H9 (cell line): ENCODE data around the gene RBM5. TPM values are rescaled to one million over a fixed set of nuclear protein-coding genes. Genes with fewer than 3 reads are reported as not detected.

ENCODE experiments used
- DNase-seq: peaks from one replicate; pipeline ENCODE4 v3.0.0-alpha.2; 2017
- H2AFZ ChIP-seq: one replicate; pipeline ENCODE4 v1.6.1; 2013; ENCODE audit warnings: mild to moderate bottlenecking, low read length, control low read depth, moderate library complexity
- H2AK5ac ChIP-seq: 2 replicates; pipeline ENCODE4 v1.6.1; 2013; ENCODE audit warnings: low read length, control low read depth, mixed read lengths; ENCODE audit not compliant: insufficient read length
- H2BK120ac ChIP-seq: one replicate; pipeline ENCODE4 v1.6.1; 2013; ENCODE audit warnings: low read depth, mild to moderate bottlenecking, low read length, control low read depth, inconsistent platforms; ENCODE audit not compliant: poor library complexity, severe bottlenecking
- H2BK12ac ChIP-seq: 2 replicates; pipeline ENCODE4 v1.6.1; 2013; ENCODE audit warnings: low read length, control low read depth, mixed read lengths, low read depth; ENCODE audit not compliant: insufficient read length
- H2BK15ac ChIP-seq: 2 replicates; pipeline ENCODE4 v1.6.1; 2013; ENCODE audit warnings: low read depth, low read length, control low read depth
- H2BK20ac ChIP-seq: one replicate; pipeline ENCODE4 v1.6.1; 2013; ENCODE audit warnings: low read depth, mild to moderate bottlenecking, low read length, control low read depth, inconsistent platforms; ENCODE audit not compliant: poor library complexity, severe bottlenecking
- H2BK5ac ChIP-seq: 2 replicates; pipeline ENCODE4 v1.6.1; 2013; ENCODE audit warnings: low read length, control low read depth, mixed read lengths; ENCODE audit not compliant: insufficient read length
- H3K14ac ChIP-seq: 2 replicates; pipeline ENCODE4 v1.6.1; 2013; ENCODE audit warnings: low read length, control low read depth; ENCODE audit not compliant: insufficient read depth
- H3K18ac ChIP-seq: 2 replicates; pipeline ENCODE4 v1.6.1; 2013; ENCODE audit warnings: low read depth, mild to moderate bottlenecking, mixed read lengths, low read length, control low read depth; ENCODE audit not compliant: insufficient read length
- H3K23ac ChIP-seq: 2 replicates; pipeline ENCODE4 v1.6.1; 2013; ENCODE audit warnings: low read length, control low read depth, mixed read lengths, low read depth; ENCODE audit not compliant: insufficient read length
- H3K23me2 ChIP-seq: 2 replicates; pipeline ENCODE4 v1.6.1; 2013; ENCODE audit warnings: low read depth, mild to moderate bottlenecking, mixed read lengths, low read length, control low read depth; ENCODE audit not compliant: insufficient read length, poor library complexity, severe bottlenecking
- H3K27ac ChIP-seq: 2 replicates; pipeline ENCODE4 v1.5.1; 2013; ENCODE audit warnings: low read length, control low read depth, mixed read lengths, low read depth; ENCODE audit not compliant: insufficient read length
- H3K27me3 ChIP-seq: 2 replicates; pipeline ENCODE4 v1.6.1; 2013; ENCODE audit warnings: low read length, control low read depth, inconsistent platforms; ENCODE audit not compliant: insufficient read depth
- H3K4ac ChIP-seq: 2 replicates; pipeline ENCODE4 v1.6.1; 2013; ENCODE audit warnings: low read depth, mild to moderate bottlenecking, control low read depth, inconsistent platforms, low read length, moderate library complexity
- H3K4me1 ChIP-seq: 2 replicates; pipeline ENCODE4 v1.6.1; 2013; ENCODE audit warnings: low read length, control low read depth, inconsistent platforms; ENCODE audit not compliant: insufficient read depth
- H3K4me2 ChIP-seq: 2 replicates; pipeline ENCODE4 v1.6.1; 2013; ENCODE audit warnings: low read length, control low read depth, mixed read lengths; ENCODE audit not compliant: insufficient read length, insufficient read depth
- H3K56ac ChIP-seq: 2 replicates; pipeline ENCODE4 v1.6.1; 2013; ENCODE audit warnings: low read depth, mild to moderate bottlenecking, mixed read lengths, low read length, control low read depth; ENCODE audit not compliant: insufficient read length
- H3K79me1 ChIP-seq: 2 replicates; pipeline ENCODE4 v1.6.1; 2013; ENCODE audit warnings: low read depth, mild to moderate bottlenecking, moderate library complexity, low read length, control low read depth, inconsistent platforms; ENCODE audit not compliant: insufficient read depth, poor library complexity, severe bottlenecking
- H3K79me2 ChIP-seq: 2 replicates; pipeline ENCODE4 v1.6.1; 2013; ENCODE audit warnings: low read length, control low read depth, inconsistent platforms; ENCODE audit not compliant: insufficient read depth
- H3K9ac ChIP-seq: 2 replicates; pipeline ENCODE4 v1.6.1; 2013; ENCODE audit warnings: low read length, control low read depth, mixed read lengths; ENCODE audit not compliant: insufficient read length; ENCODE audit errors: extremely low read depth
- H3K9me3 ChIP-seq: one replicate; pipeline ENCODE4 v1.6.1; 2013; ENCODE audit warnings: low read depth, low read length, inconsistent platforms; ENCODE audit not compliant: control insufficient read depth
- H3T11ph ChIP-seq: one replicate; pipeline ENCODE4 v1.6.1; 2013; ENCODE audit warnings: mild to moderate bottlenecking, low read length, control low read depth, inconsistent platforms
- H4K20me1 ChIP-seq: one replicate; pipeline ENCODE4 v1.6.1; 2013; ENCODE audit not compliant: control insufficient read depth, insufficient read length, insufficient read depth
- H4K5ac ChIP-seq: 2 replicates; pipeline ENCODE4 v1.6.1; 2013; ENCODE audit warnings: low read depth, mild to moderate bottlenecking, mixed read lengths, low read length, control low read depth; ENCODE audit not compliant: insufficient read length
- H4K8ac ChIP-seq: replicated peaks from 2 replicates; pipeline ENCODE4 v1.6.1; 2013; ENCODE audit warnings: low read length, control low read depth, mixed read lengths, low read depth; ENCODE audit not compliant: insufficient read length
- H4K91ac ChIP-seq: 2 replicates; pipeline ENCODE4 v1.6.1; 2013; ENCODE audit warnings: low read depth, mild to moderate bottlenecking, moderate library complexity, mixed read lengths, low read length, control low read depth; ENCODE audit not compliant: insufficient read length
- H3K27ac Mint-ChIP-seq, 3 experiments: 2 replicates in 2 of 3; 3 replicates in 1 of 3; pipeline ENCODE4 v1.8.0; 2020 to 2021; ENCODE audit warnings: mixed read lengths in 3 of 3, mild to moderate bottlenecking in 1 of 3, moderate library complexity in 1 of 3
- H3K27me3 Mint-ChIP-seq: 2 replicates; pipeline ENCODE4 v1.8.0; 2021; ENCODE audit warnings: low read depth, mild to moderate bottlenecking, moderate library complexity, mixed read lengths
- H3K36me3 Mint-ChIP-seq, 3 experiments: 2 replicates in 2 of 3; 3 replicates in 1 of 3; pipeline ENCODE4 v1.8.0; 2020 to 2021; ENCODE audit warnings: low read depth in 3 of 3, mixed read lengths in 3 of 3; ENCODE audit not compliant: insufficient read depth in 1 of 3
- H3K4me1 Mint-ChIP-seq, 2 experiments: 2 replicates each; pipeline ENCODE4 v1.8.0; 2020; ENCODE audit warnings: mixed read lengths in 2 of 2
- H3K4me3 Mint-ChIP-seq, 2 experiments: 2 replicates in 1 of 2; 3 replicates in 1 of 2; pipeline ENCODE4 v1.8.0; 2020 to 2021; ENCODE audit warnings: mild to moderate bottlenecking in 2 of 2, mixed read lengths in 2 of 2, moderate library complexity in 1 of 2
- H3K9me3 Mint-ChIP-seq, 2 experiments: 2 replicates in 1 of 2; 3 replicates in 1 of 2; pipeline ENCODE4 v1.8.0; 2020; ENCODE audit warnings: mild to moderate bottlenecking in 2 of 2, mixed read lengths in 2 of 2, moderate library complexity in 1 of 2
- WGBS: extraction: QIAGEN DNeasy Blood & Tissue Kit; methylation state at CpG from one replicate; pipeline ENCODE4 v1.1.7; 2013; ENCODE audit warnings: missing lambda C conversion rate, low lambda C conversion rate, mixed read lengths; ENCODE audit not compliant: insufficient read length; ENCODE audit errors: extremely low coverage; 5-methylcytosine and 5-hydroxymethylcytosine counted together
- total RNA-seq: library from RNA; stranded (reverse); gene quantifications from 2 replicates; pipeline ENCODE4 v1.2.1, GENCODE V29; 2021
- TF ChIP-seq, protein P1 (sequence below): fragments of 200-600 bp; sonication (generic); conservative IDR thresholded peaks from 3 replicates; pipeline ENCODE4 v1.8.0; 2021; ENCODE audit warnings: antibody characterized with exemption, mild to moderate bottlenecking

Gene RBM5
- total RNA-seq, 1 experiment from 2014 or later = 123 TPM

DNA sequence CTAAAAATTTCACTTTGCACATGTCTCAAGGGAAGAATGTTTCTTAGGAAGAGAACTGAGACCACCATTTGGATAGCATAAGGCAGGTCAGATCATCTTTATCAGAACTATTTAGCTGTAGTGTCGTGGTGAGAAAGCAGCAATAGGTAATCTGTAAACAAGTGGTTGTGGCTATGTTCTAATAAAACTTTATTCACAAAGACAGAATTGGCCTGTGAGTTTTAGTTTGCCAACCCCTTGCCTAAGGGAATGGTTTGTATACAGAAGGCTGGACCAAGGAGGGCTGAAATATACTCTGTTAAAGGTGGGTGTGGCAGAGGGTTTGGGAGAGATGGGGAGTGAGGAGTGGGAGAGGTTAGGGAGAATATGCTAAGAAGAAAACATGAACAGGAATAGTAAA lies 10.6 kb upstream of the RBM5 start:
- Histone ChIP-seq H3K27me3 (no peaks in the 10 kb centered on the region), H2BK20ac (no peak overlapping the region), H3K4me2 (no peak overlapping the region), H3K4me1 (no peaks in the 10 kb centered on the region), H3K56ac (no peak overlapping the region), H3K14ac (no peak overlapping the region), H4K8ac (no peak overlapping the region), H3K9me3 (no peaks in the 10 kb centered on the region), H3K27ac (no peak overlapping the region), H3K79me1 (no peaks in the 10 kb centered on the region), H3K18ac (no peak overlapping the region), H3K23me2 (no peaks in the 10 kb centered on the region), H3K9ac (no peak overlapping the region), H4K20me1 (no peaks in the 10 kb centered on the region), H3T11ph (no peak overlapping the region), H2BK15ac (no peak overlapping the region), H2BK5ac (no peak overlapping the region), H3K4ac (no peak overlapping the region), H2BK12ac (no peak overlapping the region), H2BK120ac (no peak overlapping the region), H3K79me2 (no peaks in the 10 kb centered on the region), H2AFZ (no peak overlapping the region), H2AK5ac (no peak overlapping the region), H4K91ac (no peak overlapping the region), H4K5ac (no peak overlapping the region), H3K23ac (no peak overlapping the region)
- DNase-seq = no peak
- H3K9me3 Mint-ChIP-seq = no peaks in the 10 kb centered on the region; a peak in 1 of 5 replicates
- peak overlapping the region in 1 of 3 experiments; percentile 15; a peak in 1 of 7 replicates for H3K27ac Mint-ChIP-seq
- no peak overlapping the region for H3K4me3 Mint-ChIP-seq
- peaks cover 22 to 36% (median 34%) of the 10 kb centered on the region in 3 experiments; a peak in 6 of 7 replicates for H3K36me3 Mint-ChIP-seq
- TF ChIP-seq, protein P1, sequence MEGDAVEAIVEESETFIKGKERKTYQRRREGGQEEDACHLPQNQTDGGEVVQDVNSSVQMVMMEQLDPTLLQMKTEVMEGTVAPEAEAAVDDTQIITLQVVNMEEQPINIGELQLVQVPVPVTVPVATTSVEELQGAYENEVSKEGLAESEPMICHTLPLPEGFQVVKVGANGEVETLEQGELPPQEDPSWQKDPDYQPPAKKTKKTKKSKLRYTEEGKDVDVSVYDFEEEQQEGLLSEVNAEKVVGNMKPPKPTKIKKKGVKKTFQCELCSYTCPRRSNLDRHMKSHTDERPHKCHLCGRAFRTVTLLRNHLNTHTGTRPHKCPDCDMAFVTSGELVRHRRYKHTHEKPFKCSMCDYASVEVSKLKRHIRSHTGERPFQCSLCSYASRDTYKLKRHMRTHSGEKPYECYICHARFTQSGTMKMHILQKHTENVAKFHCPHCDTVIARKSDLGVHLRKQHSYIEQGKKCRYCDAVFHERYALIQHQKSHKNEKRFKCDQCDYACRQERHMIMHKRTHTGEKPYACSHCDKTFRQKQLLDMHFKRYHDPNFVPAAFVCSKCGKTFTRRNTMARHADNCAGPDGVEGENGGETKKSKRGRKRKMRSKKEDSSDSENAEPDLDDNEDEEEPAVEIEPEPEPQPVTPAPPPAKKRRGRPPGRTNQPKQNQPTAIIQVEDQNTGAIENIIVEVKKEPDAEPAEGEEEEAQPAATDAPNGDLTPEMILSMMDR = no peak
- H3K27me3 Mint-ChIP-seq = no peaks in the 10 kb centered on the region
- H3K4me1 Mint-ChIP-seq = no peaks in the 10 kb centered on the region
- WGBS = no CpG with 5 or more reads among the region's 1 CpG
